Body of pancreas (tissue), 4 donors: ENCODE measurements around the gene CORO1A. TPM values are rescaled to one million over a fixed set of nuclear protein-coding genes. Genes with fewer than 3 reads are reported as not detected.
A peak's percentile ranks its signal among the peaks of the same experiment; 100 is the strongest.
"Not testable (repeated sequence)": the region's sequence is repeated elsewhere in the genome, so short reads cannot be mapped to it uniquely, and the experiment has no call there.

Source experiments
- ATAC-seq: fragments of 150-250 bp; one replicate; pipeline ENCODE4 v1.9.1; 2016
- DNase-seq, 4 donors: peaks; one replicate each; pipeline ENCODE4 v3.0.0-alpha.2; 2019
- H3K27ac ChIP-seq, 4 donors: fragments of 200-600 bp; sonication (generic); 1 replicate in 3 of 4; 2 replicates in 1 of 4; pipeline versions ENCODE4 v1.5.1 to v1.6.1; 2016 to 2019; ENCODE audit warnings: mild to moderate bottlenecking in 1 of 4, mixed read lengths in 1 of 4, moderate library complexity in 1 of 4
- H3K27me3 ChIP-seq, 2 donors: fragments of 200-600 bp; sonication (generic); one replicate each; pipeline ENCODE4 v1.6.0; 2016; ENCODE audit warnings: mild to moderate bottlenecking in 1 of 2
- H3K36me3 ChIP-seq, 2 donors: fragments of 200-600 bp; sonication (generic); replicated peaks in 1 of 2; 2 replicates each; pipeline ENCODE4 v1.5.1; 2016; ENCODE audit warnings: low read depth in 2 of 2; ENCODE audit not compliant: insufficient read depth in 1 of 2
- H3K4me1 ChIP-seq: fragments of 200-600 bp; sonication (generic); one replicate; pipeline ENCODE4 v1.6.0; 2016
- H3K4me3 ChIP-seq, 2 donors: fragments of 200-600 bp; sonication (generic); 1 replicate in 1 of 2; 2 replicates in 1 of 2; pipeline ENCODE4 v1.5.1; 2016 to 2019
- H3K9me3 ChIP-seq, 3 donors: fragments of 200-600 bp; sonication (generic); 1 replicate in 2 of 3; 2 replicates in 1 of 3; pipeline ENCODE4 v1.5.1; 2016
- WGBS, 2 donors: methylation state at CpG; one replicate each; pipeline ENCODE4 v1.1.5; 2017; 5-methylcytosine and 5-hydroxymethylcytosine counted together
- intact Hi-C: fragments of 100-400 bp; cut with DNase I; formaldehyde crosslinking; loops from one replicate; pipeline ENCODE4 v1.15.1; 2023
- small RNA-seq: library from RNA; depleted of rRNA; stranded (forward); fragments of <200 nt; gene quantifications from one replicate; pipeline ENCODE3, GENCODE V24; 2016
- total RNA-seq, 2 donors: library from RNA; depleted of rRNA; stranded (reverse); fragments of >200 nt; gene quantifications; one replicate each; pipeline ENCODE4 v1.1.0, GENCODE V29; 2016

The CORO1A gene
- total RNA-seq, 2 donors from 2014 or later = 8.2 to 17.4 TPM

DNA sequence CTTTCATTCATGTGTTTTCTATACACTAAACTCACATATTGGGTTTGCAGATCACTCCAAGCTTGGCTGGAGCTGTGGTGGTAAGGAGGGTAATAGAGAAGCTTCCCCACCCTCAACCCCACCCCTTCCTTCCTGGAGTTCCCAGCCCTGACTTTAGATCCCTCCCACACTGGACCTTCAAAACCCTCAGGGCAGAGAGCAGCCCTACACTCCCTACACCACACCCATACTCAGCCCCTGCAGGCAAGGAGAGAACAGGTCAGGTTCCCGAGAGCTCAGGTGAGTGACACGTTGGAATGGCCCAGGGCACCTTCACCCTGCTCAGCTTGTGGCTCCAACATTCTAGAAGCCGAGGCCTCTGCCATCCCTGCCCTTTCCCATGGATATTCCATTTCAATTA is 15.6 kb downstream of the CORO1A start, which contains the start of gene SULT1A3:
SULT1A3 (plus strand) TSS at position 207 of the 400 bp plus-strand sequence. CDS start 1,474 bp downstream, outside the sequence.
- ATAC-seq, H3K4me1 ChIP-seq, intact Hi-C loops, H3K4me3 ChIP-seq, H3K36me3 ChIP-seq, DNase-seq, H3K9me3 ChIP-seq, H3K27me3 ChIP-seq, H3K27ac ChIP-seq: not testable (repeated sequence)
- no CpG with 5 or more reads among the region's 3 CpGs for WGBS, 2 donors

- no CpG with 5 or more reads among the region's 15 CpGs for WGBS, 2 donors
- intact Hi-C loops = not testable (repeated sequence)
Observed at GRCh38 chr16:30199608-30200343, 16.4 kb downstream of the CORO1A start.

DNA sequence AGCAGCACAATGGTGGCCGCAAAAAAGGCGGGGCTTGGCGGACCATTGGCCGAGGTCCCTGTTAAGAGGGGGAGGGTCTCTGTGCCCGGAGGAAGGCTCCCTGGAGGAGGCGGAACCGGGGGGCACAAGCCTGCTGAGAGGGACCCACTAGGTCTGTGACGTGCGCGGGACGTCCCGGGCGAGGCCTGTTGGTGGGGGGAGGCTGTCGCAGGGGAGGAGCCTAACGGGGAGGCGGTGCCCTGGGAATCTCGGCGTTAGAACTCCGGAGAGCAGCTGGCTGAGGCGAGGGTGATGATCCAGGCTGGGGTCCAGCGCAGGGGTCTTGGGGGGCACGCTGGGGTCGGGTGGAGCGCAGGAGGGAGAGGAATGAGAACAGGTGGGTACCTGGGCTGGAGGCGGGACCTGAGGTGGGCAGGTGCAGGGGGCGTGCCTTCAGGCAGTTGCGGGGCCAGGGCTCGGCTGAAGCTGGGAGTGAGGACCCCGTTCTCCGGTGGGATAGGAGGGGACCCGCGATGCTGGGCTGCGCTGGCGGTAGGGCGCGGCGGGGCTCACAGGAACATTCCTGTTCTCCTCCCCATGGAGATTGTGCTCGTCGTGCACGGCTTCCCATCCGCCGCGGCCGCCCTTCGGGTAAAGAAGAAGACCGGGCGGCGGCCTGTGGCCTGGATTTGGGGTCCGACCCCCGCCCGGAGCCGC is 22.3 kb downstream of the CORO1A start:
- H3K27ac ChIP-seq, intact Hi-C loops, H3K27me3 ChIP-seq, H3K9me3 ChIP-seq, H3K4me3 ChIP-seq, H3K36me3 ChIP-seq, H3K4me1 ChIP-seq: not testable (repeated sequence)
- ATAC-seq (peak; percentile 68), DNase-seq (peak in 2 of 4 donors; percentile 10 to 18)
- WGBS, 2 donors = 1% methylated on average over 19 of the region's 52 CpGs; no CpG with 5 or more reads in 1 of the 2 donors

More at GRCh38 chr16:30199608-30200343, 16.4 kb downstream of the CORO1A start:
- H3K36me3 ChIP-seq, H3K4me1 ChIP-seq, H3K4me3 ChIP-seq, H3K27me3 ChIP-seq, H3K27ac ChIP-seq, DNase-seq, H3K9me3 ChIP-seq: not testable (repeated sequence)
- peak; percentile 79 for ATAC-seq

DNA sequence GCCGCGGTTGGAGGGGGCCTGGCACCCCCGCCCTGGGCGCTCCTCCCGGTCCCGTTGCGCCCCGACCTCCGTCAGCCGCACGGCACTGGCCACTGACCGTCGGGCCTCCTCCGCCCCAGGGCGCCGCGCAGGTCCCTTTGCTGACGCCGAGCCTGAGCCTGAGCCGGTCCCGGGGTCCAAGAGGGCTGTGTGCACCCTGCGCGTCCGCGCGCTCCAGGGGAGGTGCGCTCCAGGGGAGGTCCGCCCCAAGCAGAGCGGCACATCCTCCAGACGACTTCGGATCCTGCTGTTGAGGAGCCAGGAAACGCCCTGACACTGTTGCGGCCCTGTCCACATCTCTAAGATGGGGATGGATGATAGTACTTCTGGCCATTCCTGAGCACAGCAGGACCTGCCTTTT is 22.9 kb downstream of the CORO1A start:
- no CpG with 5 or more reads among the region's 33 CpGs for WGBS, 2 donors
- H3K27me3 ChIP-seq, intact Hi-C loops, H3K9me3 ChIP-seq, H3K27ac ChIP-seq, H3K36me3 ChIP-seq, H3K4me3 ChIP-seq, DNase-seq, H3K4me1 ChIP-seq: not testable (repeated sequence)
- ATAC-seq = peak; percentile 18

DNA sequence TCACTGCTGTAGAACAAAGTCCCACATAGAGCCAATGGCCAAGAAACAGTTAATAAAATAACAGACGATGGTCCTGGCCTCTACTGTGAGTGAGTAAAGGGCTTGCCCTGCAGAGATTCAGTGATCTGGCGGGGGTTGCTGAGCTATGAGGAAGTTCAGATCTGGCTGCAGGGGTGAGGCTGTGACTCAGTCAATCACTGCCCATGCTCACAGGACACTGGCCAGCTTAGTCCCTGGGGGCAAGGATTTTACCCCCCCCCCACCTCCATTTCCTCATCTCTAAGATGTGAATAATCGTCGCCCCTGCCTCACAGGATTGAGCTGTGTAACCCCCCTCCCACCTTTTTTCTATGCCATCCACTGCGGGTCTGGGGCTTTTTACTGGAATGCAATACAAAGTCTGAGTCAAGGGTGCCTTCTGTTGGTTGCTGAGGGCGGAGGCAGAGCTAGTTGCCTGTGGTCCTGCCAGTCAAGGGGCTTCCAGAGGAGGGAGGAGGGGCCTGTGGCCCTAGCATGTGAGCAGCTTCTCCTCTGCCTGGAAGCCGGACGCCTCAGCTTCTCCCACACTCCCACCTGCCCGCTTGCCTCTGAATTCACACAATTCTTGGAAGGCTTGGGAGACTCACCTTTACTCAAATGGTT is 23.8 kb downstream of the CORO1A start:
- DNase-seq (peak; percentile 4 to 27 (median 9)), ATAC-seq (peak; percentile 18)
- intact Hi-C loops, H3K9me3 ChIP-seq, H3K36me3 ChIP-seq, H3K4me3 ChIP-seq, H3K4me1 ChIP-seq, H3K27me3 ChIP-seq, H3K27ac ChIP-seq: not testable (repeated sequence)
- 21% methylated on average over 2 of the region's 9 CpGs; no CpG with 5 or more reads in 1 of the 2 donors for WGBS, 2 donors

GRCh38 chr16:30209032-30209431 is 25.6 kb downstream of the CORO1A start:
- H3K4me3 ChIP-seq, H3K27me3 ChIP-seq, H3K9me3 ChIP-seq, H3K4me1 ChIP-seq, H3K27ac ChIP-seq, intact Hi-C loops, H3K36me3 ChIP-seq: not testable (repeated sequence)
- ATAC-seq (peak; percentile 51), DNase-seq (peak in 2 of 4 donors; percentile 14 to 41)
- 20% methylated on average over 2 of the region's 6 CpGs; no CpG with 5 or more reads in 1 of the 2 donors for WGBS, 2 donors

DNA sequence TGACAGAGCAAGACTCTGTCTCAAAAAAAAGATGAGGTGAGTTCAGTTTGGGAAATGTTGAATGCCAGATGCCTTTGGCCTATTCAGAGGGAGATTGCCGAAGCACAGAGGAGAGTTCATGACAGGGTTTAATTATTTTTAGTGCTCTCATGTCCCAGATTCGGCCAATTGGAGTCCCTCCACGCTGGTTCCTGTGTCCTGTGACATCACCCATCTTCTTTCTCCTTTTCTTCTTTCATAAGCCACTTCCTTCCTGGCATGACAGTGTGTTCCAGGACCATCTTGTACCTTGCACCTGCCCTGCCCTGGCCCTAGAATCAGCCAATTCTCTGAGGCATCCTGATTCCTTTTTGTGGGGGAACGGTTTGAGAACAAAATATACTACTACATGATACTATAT is 28.0 kb downstream of the CORO1A start:
- H3K4me3 ChIP-seq, H3K27ac ChIP-seq, H3K36me3 ChIP-seq, intact Hi-C loops, DNase-seq, H3K4me1 ChIP-seq, H3K9me3 ChIP-seq, H3K27me3 ChIP-seq, ATAC-seq: not testable (repeated sequence)
- no CpG with 5 or more reads among the region's 4 CpGs for WGBS, 2 donors

- WGBS, 2 donors = 69% methylated on average over 4 of the region's 5 CpGs; no CpG with 5 or more reads in 1 of the 2 donors
- H3K36me3 ChIP-seq, intact Hi-C loops, H3K27ac ChIP-seq, ATAC-seq, H3K9me3 ChIP-seq, H3K4me3 ChIP-seq, H3K27me3 ChIP-seq, H3K4me1 ChIP-seq, DNase-seq: not testable (repeated sequence)
Observed at GRCh38 chr16:30217082-30217481, 33.7 kb downstream of the CORO1A start.

Small RNA genes within 50 kb of the gene (small RNA-seq; reads per million reads assigned to genes)
- not detected for gene AC106782.4

Other genes starting within 250 kb of the CORO1A start
- 10 to 100 TPM; 67.5 to 71.9 TPM for gene TMEM219, start 221.5 kb upstream of the CORO1A start, total RNA-seq
- 10 to 100 TPM; 31.1 to 58.3 TPM for gene TAOK2, start 209.7 kb upstream of the CORO1A start, total RNA-seq
- gene HIRIP3, start 188.0 kb upstream of the CORO1A start, total RNA-seq = 10 to 100 TPM; 11.2 to 17.1 TPM
- 10 to 100 TPM; 28.3 to 54.5 TPM for gene INO80E, start 187.4 kb upstream of the CORO1A start, total RNA-seq
- gene DOC2A, start 172.6 kb upstream of the CORO1A start, total RNA-seq = under 1 TPM in 1 of 2 donors, not detected in 1; 0.78 TPM
- gene C16orf92, start 160.4 kb upstream of the CORO1A start, total RNA-seq = not detected
- gene TLCD3B, start 152.3 kb upstream of the CORO1A start, total RNA-seq = not detected
- gene ALDOA, start 117.8 kb upstream of the CORO1A start, total RNA-seq = 100 to 1,000 TPM; 306 to 384 TPM
- gene PPP4C, start 107.6 kb upstream of the CORO1A start, total RNA-seq = 10 to 100 TPM; 29.3 to 32.2 TPM
- 1 to 10 TPM; 1.8 to 2.6 TPM for gene TBX6, start 91.7 kb upstream of the CORO1A start, total RNA-seq
- gene YPEL3, start 87.4 kb upstream of the CORO1A start, total RNA-seq = 10 to 100 TPM; 28.3 to 84.8 TPM
- gene GDPD3, start 70.1 kb upstream of the CORO1A start, total RNA-seq = 1 to 10 TPM in 1 of 2 donors, not detected in 1; 1.8 TPM
- 10 to 100 TPM; 28.8 to 35.3 TPM for gene MAPK3, start 60.4 kb upstream of the CORO1A start, total RNA-seq
- gene BOLA2B, start 10.1 kb downstream of the CORO1A start, total RNA-seq = 10 to 100 TPM; 47.5 to 54.7 TPM
- gene SLX1A, start 10.3 kb downstream of the CORO1A start, total RNA-seq = 10 to 100 TPM; 41.5 to 65.3 TPM
- 10 to 100 TPM in 1 of 2 donors, 1 to 10 TPM in 1; 5.7 to 63.3 TPM for gene SULT1A3, start 15.7 kb downstream of the CORO1A start, total RNA-seq
- 1 to 10 TPM in 1 of 2 donors, under 1 TPM in 1; 0.33 to 3.1 TPM for gene NPIPB13, start 64.9 kb downstream of the CORO1A start, total RNA-seq
- 10 to 100 TPM; 19.8 to 20.2 TPM for gene CD2BP2, start 171.7 kb downstream of the CORO1A start, total RNA-seq
- gene TBC1D10B, start 186.9 kb downstream of the CORO1A start, total RNA-seq = 10 to 100 TPM; 17.9 to 22.1 TPM
- not detected for gene MYL11, start 191.2 kb downstream of the CORO1A start, total RNA-seq
- under 1 TPM; 0.26 to 0.33 TPM for gene SEPTIN1, start 199.0 kb downstream of the CORO1A start, total RNA-seq
- 10 to 100 TPM in 1 of 2 donors, 1 to 10 TPM in 1; 9.3 to 12.2 TPM for gene ZNF48, start 211.8 kb downstream of the CORO1A start, total RNA-seq
- gene ZNF771, start 224.0 kb downstream of the CORO1A start, total RNA-seq = 10 to 100 TPM; 16.6 to 18.8 TPM
- 10 to 100 TPM in 1 of 2 donors, 1 to 10 TPM in 1; 3.3 to 15.0 TPM for gene DCTPP1, start 246.4 kb downstream of the CORO1A start, total RNA-seq